K562 (cell line): ENCODE results near the gene TMEM150A.
A peak's percentile ranks its signal among the peaks of the same experiment; 100 is the strongest.

Source experiments
- TAF7 ChIP-seq: fragments of 450-650 bp; IDR thresholded peaks from 2 replicates; pipeline ENCODE4 v1.6.1; 2016; ENCODE audit warnings: missing genetic modification characterization, missing compliant biosample characterization
- ZBTB8A ChIP-seq: fragments of 450-650 bp; IDR thresholded peaks from 2 replicates; pipeline ENCODE4 v1.6.1; 2018; ENCODE audit warnings: mild to moderate bottlenecking, moderate library complexity; ENCODE audit not compliant: partially characterized antibody

DNA sequence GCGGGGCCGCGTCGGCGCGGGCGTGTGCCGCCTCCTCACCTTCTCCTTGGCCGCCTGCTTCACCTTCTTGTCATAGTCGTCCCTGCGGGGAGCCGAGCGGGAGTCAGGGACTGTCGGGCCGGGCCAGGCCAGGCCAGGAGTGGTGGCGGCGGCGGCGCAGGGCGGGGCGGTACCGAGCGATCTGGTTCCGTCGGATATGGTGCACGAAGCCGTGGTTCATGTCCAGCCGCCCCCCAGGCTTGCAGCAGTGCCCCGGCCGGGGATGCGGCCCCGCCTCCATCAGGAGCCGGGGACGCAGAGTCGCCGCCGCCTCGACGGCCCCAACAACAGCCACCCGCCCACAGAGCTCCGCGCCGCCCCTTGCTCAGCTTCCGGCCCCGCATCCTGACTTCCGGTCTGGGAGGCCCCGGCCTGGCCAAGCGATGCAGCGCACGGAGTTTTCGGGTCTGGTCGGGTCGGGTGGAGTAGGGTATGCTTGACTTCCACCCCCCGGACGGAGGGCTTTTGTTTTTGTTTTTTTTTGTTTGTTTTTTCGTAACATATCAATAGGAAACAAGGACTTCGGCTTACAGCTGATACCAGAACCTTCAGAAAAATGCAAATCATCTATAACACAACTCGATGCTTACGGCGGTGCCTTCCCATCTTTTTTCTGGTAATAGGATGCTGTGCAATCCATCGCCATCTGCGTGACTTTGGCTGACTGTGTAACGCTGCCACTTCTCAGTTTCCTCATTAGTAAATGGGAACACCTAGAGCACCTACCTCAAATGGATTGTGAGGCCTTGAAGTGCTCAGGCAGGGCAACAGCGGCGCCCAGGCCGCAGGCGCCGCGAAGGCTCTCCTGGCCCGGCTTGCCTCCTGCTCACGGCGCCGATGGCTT is 9.4 kb upstream of the TMEM150A start, which contains the start of gene C2orf68:
- peak; percentile 78 for TF ChIP-seq TAF7
- TF ChIP-seq ZBTB8A, result no peak
